GM23248 (cell line): ENCODE results near the gene SOX13.

Experiments used
- EZH2 ChIP-seq: fragments of 200-600 bp; sonication (generic); IDR thresholded peaks from 2 replicates; pipeline ENCODE4 v1.6.1; 2018; ENCODE audit warnings: antibody characterized with exemption, mild to moderate bottlenecking; ENCODE audit not compliant: insufficient read depth, poor library complexity, severe bottlenecking
- EZH2phosphoT487 ChIP-seq: fragments of 200-600 bp; sonication (generic); IDR thresholded peaks from 2 replicates; pipeline ENCODE4 v1.6.1; 2018; ENCODE audit warnings: antibody characterized with exemption, moderate library complexity, mild to moderate bottlenecking, low read depth; ENCODE audit not compliant: insufficient read depth

GRCh38 chr1:204093781-204094180, 20.9 kb downstream of the SOX13 start:
- TF ChIP-seq EZH2 (no peak), EZH2phosphoT487 (no peak)
